Sigmoid colon (tissue), 7 donors: ENCODE measurements around the gene DNPEP. TPM values are rescaled to one million over a fixed set of nuclear protein-coding genes. Genes with fewer than 3 reads are reported as not detected.

Source experiments
- DNase-seq: peaks from one replicate; pipeline ENCODE4 v3.0.0-alpha.2; 2019
- H3K27ac ChIP-seq, 4 donors: fragments of 200-600 bp; sonication (generic); one replicate each; pipeline ENCODE4 v1.5.1; 2016 to 2019; ENCODE audit warnings: mild to moderate bottlenecking in 1 of 4
- H3K27me3 ChIP-seq, 3 donors: fragments of 200-600 bp; sonication (generic); one replicate each; pipeline ENCODE4 v1.5.1; 2019; ENCODE audit warnings: mild to moderate bottlenecking in 1 of 3
- H3K36me3 ChIP-seq, 4 donors: fragments of 200-600 bp; sonication (generic); one replicate each; pipeline ENCODE4 v1.5.1; 2016 to 2019
- H3K4me1 ChIP-seq, 4 donors: fragments of 200-600 bp; sonication (generic); one replicate each; pipeline ENCODE4 v1.5.1; 2017 to 2019
- H3K4me3 ChIP-seq, 4 donors: fragments of 200-600 bp; sonication (generic); one replicate each; pipeline ENCODE4 v1.5.1; 2017 to 2019; ENCODE audit warnings: mild to moderate bottlenecking in 2 of 4, moderate library complexity in 1 of 4
- H3K9me3 ChIP-seq, 4 donors: fragments of 200-600 bp in 3 of 4; sonication (generic) in 3 of 4; one replicate each; pipeline versions ENCODE4 v1.5.1 to v1.6.1; 2013 to 2019
- EP300 ChIP-seq, 4 donors: sonication (generic); formaldehyde crosslinking; IDR thresholded peaks; one replicate each; pipeline ENCODE4 v1.6.1; 2017; ENCODE audit warnings: antibody characterized with exemption in 4 of 4
- POLR2A ChIP-seq, 2 donors: fragments of 450-650 bp; IDR thresholded peaks; one replicate each; pipeline ENCODE4 v1.6.1; 2016; ENCODE audit warnings: antibody characterized with exemption in 2 of 2, mild to moderate bottlenecking in 2 of 2, moderate library complexity in 2 of 2
- POLR2AphosphoS5 ChIP-seq, 4 donors: sonication (generic); formaldehyde crosslinking; IDR thresholded peaks; one replicate each; pipeline ENCODE4 v1.6.1; 2017; ENCODE audit warnings: antibody characterized with exemption in 4 of 4
- WGBS, 2 donors: extraction: QIAGEN DNeasy Blood & Tissue Kit; methylation state at CpG; one replicate each; pipeline ENCODE4 v1.1.7; 2013; 5-methylcytosine and 5-hydroxymethylcytosine counted together
- intact Hi-C: fragments of 100-400 bp; cut with DNase I; formaldehyde crosslinking; loops from one replicate; pipeline ENCODE4 v1.15.1; 2023
- polyA plus RNA-seq, 3 donors: library from polyadenylated mRNA; stranded (reverse); fragments of 200-250 nt; gene quantifications; one replicate each; pipeline ENCODE4 v1.2.3, GENCODE V29; 2013
- total RNA-seq, 4 donors: library from RNA; depleted of rRNA; stranded (reverse); fragments of >200 nt; gene quantifications; one replicate each; pipeline ENCODE4 v1.1.0, GENCODE V29; 2016
- TF ChIP-seq, protein P1 (sequence below), 4 experiments: fragments of 450-650 bp in 3 of 4; fragments of 200-600 bp in 1 of 4; IDR thresholded peaks; one replicate each; pipeline ENCODE4 v1.5.1; 2016 to 2019; ENCODE audit warnings: antibody characterized with exemption in 4 of 4, mild to moderate bottlenecking in 3 of 4, moderate library complexity in 2 of 4
- donor health status: healthy with polysubstance abuse.
- donor health status: Bipolar disorder and iron deficiency.
- donor health status: healthy.

Gene DNPEP
- total and polyA plus RNA-seq, 7 donors: 43.2 to 137 (median 62.8) TPM

DNA sequence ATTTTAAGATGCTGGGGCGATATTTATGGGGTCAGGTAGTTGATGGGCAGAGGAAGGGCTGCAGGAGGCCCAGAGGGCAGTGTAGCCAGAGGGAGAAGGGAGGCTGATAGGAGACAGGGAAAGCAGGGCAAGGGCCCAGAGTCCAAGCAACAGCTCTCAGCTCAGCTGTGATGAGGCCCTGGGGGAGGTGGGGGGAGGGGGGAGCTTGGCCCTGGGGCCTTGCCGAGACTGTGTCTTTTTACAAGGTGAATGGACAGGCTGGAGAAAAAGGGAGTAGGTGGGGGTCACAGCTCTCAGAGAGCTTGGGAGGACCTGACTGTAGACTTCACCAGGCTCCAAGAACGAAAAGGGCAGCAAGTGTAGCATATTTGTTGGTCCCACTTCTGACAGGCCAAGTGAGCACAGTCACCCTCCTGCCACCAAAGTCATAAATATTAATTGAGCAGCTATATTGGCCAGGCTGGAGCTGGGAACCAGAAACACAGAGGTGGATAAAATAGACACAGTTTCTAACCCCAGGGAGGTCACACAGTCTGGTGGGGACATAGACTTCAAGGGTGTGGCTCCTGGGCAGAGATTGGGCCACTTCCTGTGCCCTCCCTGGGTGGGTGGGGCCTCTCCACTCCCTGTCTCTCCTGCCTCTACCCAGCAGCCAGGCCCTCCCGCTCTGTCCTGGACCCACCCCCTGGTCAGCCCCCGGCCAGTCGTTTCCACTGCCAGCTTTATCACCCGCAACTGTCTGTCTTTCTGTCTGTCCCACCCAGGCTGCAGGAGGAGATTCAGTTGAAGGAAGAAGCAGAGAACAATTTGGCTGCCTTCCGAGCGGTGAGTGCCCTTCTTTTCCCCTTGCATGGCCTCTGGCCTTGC, 31.9 kb upstream of the DNPEP start:
- no peaks in the 10 kb centered on the region for H3K9me3 ChIP-seq
- peak overlapping the region; percentile 60 to 93 (median 83) for H3K4me3 ChIP-seq
- peaks cover 29 to 61% (median 48%) of the 10 kb centered on the region in 4 donors for H3K36me3 ChIP-seq
- peaks cover 0 to 11% (median 0%) of the 10 kb centered on the region in 3 donors for H3K27me3 ChIP-seq
- DNase-seq: peak; percentile 91
- H3K4me1 ChIP-seq: peaks cover 0 to 54% (median 38%) of the 10 kb centered on the region in 4 donors
- 55 to 65% methylated on average over 9 of the region's 9 CpGs for WGBS, 2 donors
- peak overlapping the region; percentile 94 to 99 (median 98) for H3K27ac ChIP-seq
- intact Hi-C loops: no loop called here
- TF ChIP-seq POLR2A (IDR thresholded peaks at IDR 0.05) (peak in 1 of 2 donors; percentile 10), POLR2AphosphoS5 (IDR thresholded peaks at IDR 0.05) (peak; percentile 44 to 86 (median 68))
- TF ChIP-seq, protein P1, sequence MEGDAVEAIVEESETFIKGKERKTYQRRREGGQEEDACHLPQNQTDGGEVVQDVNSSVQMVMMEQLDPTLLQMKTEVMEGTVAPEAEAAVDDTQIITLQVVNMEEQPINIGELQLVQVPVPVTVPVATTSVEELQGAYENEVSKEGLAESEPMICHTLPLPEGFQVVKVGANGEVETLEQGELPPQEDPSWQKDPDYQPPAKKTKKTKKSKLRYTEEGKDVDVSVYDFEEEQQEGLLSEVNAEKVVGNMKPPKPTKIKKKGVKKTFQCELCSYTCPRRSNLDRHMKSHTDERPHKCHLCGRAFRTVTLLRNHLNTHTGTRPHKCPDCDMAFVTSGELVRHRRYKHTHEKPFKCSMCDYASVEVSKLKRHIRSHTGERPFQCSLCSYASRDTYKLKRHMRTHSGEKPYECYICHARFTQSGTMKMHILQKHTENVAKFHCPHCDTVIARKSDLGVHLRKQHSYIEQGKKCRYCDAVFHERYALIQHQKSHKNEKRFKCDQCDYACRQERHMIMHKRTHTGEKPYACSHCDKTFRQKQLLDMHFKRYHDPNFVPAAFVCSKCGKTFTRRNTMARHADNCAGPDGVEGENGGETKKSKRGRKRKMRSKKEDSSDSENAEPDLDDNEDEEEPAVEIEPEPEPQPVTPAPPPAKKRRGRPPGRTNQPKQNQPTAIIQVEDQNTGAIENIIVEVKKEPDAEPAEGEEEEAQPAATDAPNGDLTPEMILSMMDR (IDR thresholded peaks at IDR 0.05): no peak

- no peak for DNase-seq
- Histone ChIP-seq H3K4me3 (peak overlapping the region; percentile 60 to 93 (median 83)), H3K27me3 (peaks cover 0 to 11% (median 0%) of the 10 kb centered on the region in 3 donors), H3K4me1 (peaks cover 0 to 54% (median 39%) of the 10 kb centered on the region in 4 donors), H3K9me3 (no peaks in the 10 kb centered on the region), H3K36me3 (peaks cover 29 to 55% (median 43%) of the 10 kb centered on the region in 4 donors), H3K27ac (peak overlapping the region; percentile 94 to 99 (median 98))
- intact Hi-C loops: no loop called here
- TF ChIP-seq POLR2A (IDR thresholded peaks at IDR 0.05) (peak in 1 of 2 donors; percentile 11), EP300 (IDR thresholded peaks at IDR 0.05) (no peak), POLR2AphosphoS5 (IDR thresholded peaks at IDR 0.05) (peak in 1 of 4 donors; percentile 61)
- TF ChIP-seq, protein P1 (IDR thresholded peaks at IDR 0.05): no peak
- WGBS, 2 donors: 38 to 45% methylated on average over 12 of the region's 12 CpGs
Measured at GRCh38 chr2:219419012-219419324, 31.3 kb upstream of the DNPEP start.

DNA sequence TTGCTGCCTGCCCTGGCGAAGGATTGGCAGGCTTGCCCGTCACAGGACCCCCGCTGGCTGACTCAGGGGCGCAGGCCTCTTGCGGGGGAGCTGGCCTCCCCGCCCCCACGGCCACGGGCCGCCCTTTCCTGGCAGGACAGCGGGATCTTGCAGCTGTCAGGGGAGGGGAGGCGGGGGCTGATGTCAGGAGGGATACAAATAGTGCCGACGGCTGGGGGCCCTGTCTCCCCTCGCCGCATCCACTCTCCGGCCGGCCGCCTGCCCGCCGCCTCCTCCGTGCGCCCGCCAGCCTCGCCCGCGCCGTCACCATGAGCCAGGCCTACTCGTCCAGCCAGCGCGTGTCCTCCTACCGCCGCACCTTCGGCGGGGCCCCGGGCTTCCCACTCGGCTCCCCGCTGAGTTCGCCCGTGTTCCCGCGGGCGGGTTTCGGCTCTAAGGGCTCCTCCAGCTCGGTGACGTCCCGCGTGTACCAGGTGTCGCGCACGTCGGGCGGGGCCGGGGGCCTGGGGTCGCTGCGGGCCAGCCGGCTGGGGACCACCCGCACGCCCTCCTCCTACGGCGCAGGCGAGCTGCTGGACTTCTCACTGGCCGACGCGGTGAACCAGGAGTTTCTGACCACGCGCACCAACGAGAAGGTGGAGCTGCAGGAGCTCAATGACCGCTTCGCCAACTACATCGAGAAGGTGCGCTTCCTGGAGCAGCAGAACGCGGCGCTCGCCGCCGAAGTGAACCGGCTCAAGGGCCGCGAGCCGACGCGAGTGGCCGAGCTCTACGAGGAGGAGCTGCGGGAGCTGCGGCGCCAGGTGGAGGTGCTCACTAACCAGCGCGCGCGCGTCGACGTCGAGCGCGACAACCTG, 30.7 kb upstream of the DNPEP start, which contains the start of gene DES:
Gene DES (plus strand): TSS at position 223 of the 857 bp plus-strand sequence. CDS start 86 bp downstream, at position 309.
- Histone ChIP-seq H3K27me3 (peaks cover 0 to 11% (median 0%) of the 10 kb centered on the region in 3 donors), H3K4me1 (peaks cover 0 to 49% (median 36%) of the 10 kb centered on the region in 4 donors), H3K9me3 (no peaks in the 10 kb centered on the region), H3K36me3 (peaks cover 29 to 49% (median 38%) of the 10 kb centered on the region in 4 donors), H3K4me3 (peak within 1 kb of the TSS; percentile 60 to 93 (median 83)), H3K27ac (peak within 1 kb of the TSS; percentile 94 to 99 (median 98))
- TF ChIP-seq, protein P1 (IDR thresholded peaks at IDR 0.05): no peak
- TF ChIP-seq POLR2AphosphoS5 (IDR thresholded peaks at IDR 0.05) (peak; percentile 91 to 99 (median 96)), EP300 (IDR thresholded peaks at IDR 0.05) (peak in 3 of 4 donors; percentile 39 to 97 (median 90)), POLR2A (IDR thresholded peaks at IDR 0.05) (peak; percentile 82 to 93)
- DNase-seq: peak; percentile 96
- intact Hi-C loops: no loop called here
- 8 to 11% methylated on average over 98 of the region's 98 CpGs for WGBS, 2 donors

DNA sequence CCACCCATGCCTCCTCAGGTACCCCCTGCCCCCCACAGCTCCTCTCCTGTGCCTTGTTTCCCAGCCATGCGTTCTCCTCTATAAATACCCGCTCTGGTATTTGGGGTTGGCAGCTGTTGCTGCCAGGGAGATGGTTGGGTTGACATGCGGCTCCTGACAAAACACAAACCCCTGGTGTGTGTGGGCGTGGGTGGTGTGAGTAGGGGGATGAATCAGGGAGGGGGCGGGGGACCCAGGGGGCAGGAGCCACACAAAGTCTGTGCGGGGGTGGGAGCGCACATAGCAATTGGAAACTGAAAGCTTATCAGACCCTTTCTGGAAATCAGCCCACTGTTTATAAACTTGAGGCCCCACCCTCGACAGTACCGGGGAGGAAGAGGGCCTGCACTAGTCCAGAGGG, 29.7 kb upstream of the DNPEP start:
- peaks cover 0 to 44% (median 36%) of the 10 kb centered on the region in 4 donors for H3K4me1 ChIP-seq
- peaks cover 0 to 11% (median 0%) of the 10 kb centered on the region in 3 donors for H3K27me3 ChIP-seq
- 65 to 85% methylated on average over 9 of the region's 9 CpGs for WGBS, 2 donors
- intact Hi-C loops: no loop called here
- peak overlapping the region; percentile 94 to 99 (median 98) for H3K27ac ChIP-seq
- H3K9me3 ChIP-seq: peaks cover 0 to 2% (median 0%) of the 10 kb centered on the region in 4 donors
- H3K36me3 ChIP-seq: peaks cover 25 to 39% (median 30%) of the 10 kb centered on the region in 4 donors
- TF ChIP-seq, protein P1 (IDR thresholded peaks at IDR 0.05): no peak
- TF ChIP-seq POLR2A (IDR thresholded peaks at IDR 0.05): no peak
- TF ChIP-seq POLR2AphosphoS5 (IDR thresholded peaks at IDR 0.05): peak; percentile 55 to 78 (median 73)
- TF ChIP-seq EP300 (IDR thresholded peaks at IDR 0.05): peak in 2 of 4 donors; percentile 68 to 85
- peak overlapping the region in 3 of 4 donors; percentile 60 to 90 (median 76) for H3K4me3 ChIP-seq
- peak; percentile 87 for DNase-seq
